Effector memory CD8-positive, alpha-beta T cell (primary cell): ENCODE measurements around the gene UBR7.
A peak's percentile ranks its signal among the peaks of the same experiment; 100 is the strongest.
"Not testable (repeated sequence)": the region's sequence is repeated elsewhere in the genome, so short reads cannot be mapped to it uniquely, and the experiment has no call there.

Experiments used
- ATAC-seq: fragments of 150-1000 bp; cut with Tn5 transposase; replicated peaks from 2 replicates; pipeline ENCODE4 v1.10.0; 2021; ENCODE audit warnings: mild to moderate bottlenecking, moderate library complexity
- DNase-seq, 3 experiments: peaks; one replicate each; pipeline ENCODE4 v3.0.0; 2021
- H3K27ac Mint-ChIP-seq, 2 donors: one replicate each; pipeline ENCODE4 v1.8.0; 2022; ENCODE audit warnings: mild to moderate bottlenecking in 2 of 2, mixed read lengths in 2 of 2, moderate library complexity in 2 of 2
- H3K27me3 Mint-ChIP-seq, 2 donors: one replicate each; pipeline ENCODE4 v1.8.0; 2022; ENCODE audit warnings: mixed read lengths in 2 of 2
- H3K36me3 Mint-ChIP-seq: one replicate; pipeline ENCODE4 v1.8.0; 2022; ENCODE audit warnings: mild to moderate bottlenecking, moderate library complexity, mixed read lengths; ENCODE audit not compliant: insufficient read depth
- H3K4me1 Mint-ChIP-seq, 2 donors: one replicate each; pipeline ENCODE4 v1.8.0; 2022; ENCODE audit warnings: low read depth in 2 of 2, mixed read lengths in 2 of 2
- H3K4me3 Mint-ChIP-seq, 2 donors: one replicate each; pipeline ENCODE4 v1.8.0; 2022; ENCODE audit warnings: mild to moderate bottlenecking in 2 of 2, mixed read lengths in 2 of 2, moderate library complexity in 2 of 2
- H3K9me3 Mint-ChIP-seq, 2 donors: one replicate each; pipeline ENCODE4 v1.8.0; 2022; ENCODE audit warnings: mixed read lengths in 2 of 2

Gene UBR7

GRCh38 chr14:93214598-93214997 is 7.5 kb downstream of the UBR7 start:
- Mint-ChIP-seq H3K36me3 (peaks cover 54% of the 10 kb centered on the region), H3K27ac (no peak overlapping the region), H3K4me3 (no peak overlapping the region), H3K9me3 (no peaks in the 10 kb centered on the region), H3K4me1 (no peaks in the 10 kb centered on the region), H3K27me3 (no peaks in the 10 kb centered on the region)
- ATAC-seq (no peak), DNase-seq (no peak)

- Mint-ChIP-seq H3K4me1 (no peaks in the 10 kb centered on the region), H3K27me3 (no peaks in the 10 kb centered on the region), H3K27ac (no peak overlapping the region), H3K36me3 (peaks cover 57% of the 10 kb centered on the region), H3K9me3 (no peaks in the 10 kb centered on the region), H3K4me3 (no peak overlapping the region)
- DNase-seq (peak; percentile 16 to 33 (median 33)), ATAC-seq (peak; percentile 87)
Observed at GRCh38 chr14:93219103-93219726, 12.2 kb downstream of the UBR7 start.

GRCh38 chr14:93220509-93220908 is 13.5 kb downstream of the UBR7 start:
- peaks cover 61% of the 10 kb centered on the region for H3K36me3 Mint-ChIP-seq
- H3K27me3 Mint-ChIP-seq: no peaks in the 10 kb centered on the region
- H3K4me3 Mint-ChIP-seq: no peak overlapping the region
- no peaks in the 10 kb centered on the region for H3K4me1 Mint-ChIP-seq
- H3K9me3 Mint-ChIP-seq: no peaks in the 10 kb centered on the region
- DNase-seq (no peak), ATAC-seq (no peak)
- no peak overlapping the region for H3K27ac Mint-ChIP-seq

- H3K9me3 Mint-ChIP-seq: no peaks in the 10 kb centered on the region
- H3K27ac Mint-ChIP-seq: no peak overlapping the region
- H3K36me3 Mint-ChIP-seq: peaks cover 75% of the 10 kb centered on the region
- ATAC-seq (no peak), DNase-seq (no peak)
- H3K4me1 Mint-ChIP-seq: no peaks in the 10 kb centered on the region
- no peak overlapping the region for H3K4me3 Mint-ChIP-seq
- no peaks in the 10 kb centered on the region for H3K27me3 Mint-ChIP-seq
Observed at GRCh38 chr14:93223565-93223964, 16.5 kb downstream of the UBR7 start.

- H3K27ac Mint-ChIP-seq: no peak overlapping the region
- H3K27me3 Mint-ChIP-seq: peaks cover 8 to 14% of the 10 kb centered on the region in 2 donors
- H3K4me3 Mint-ChIP-seq: no peak overlapping the region
- DNase-seq: no peak
- peaks cover 5 to 17% of the 10 kb centered on the region in 2 donors for H3K4me1 Mint-ChIP-seq
- H3K9me3 Mint-ChIP-seq: no peaks in the 10 kb centered on the region
- no peak for ATAC-seq
- H3K36me3 Mint-ChIP-seq: peaks cover 49% of the 10 kb centered on the region
Observed at GRCh38 chr14:93228550-93228949, 21.5 kb downstream of the UBR7 start.

GRCh38 chr14:93230539-93230938 is 23.5 kb downstream of the UBR7 start:
- no peak for ATAC-seq
- H3K4me1 Mint-ChIP-seq: peaks cover 7 to 17% of the 10 kb centered on the region in 2 donors
- no peaks in the 10 kb centered on the region for H3K9me3 Mint-ChIP-seq
- H3K36me3 Mint-ChIP-seq: peaks cover 34% of the 10 kb centered on the region
- H3K4me3 Mint-ChIP-seq: peak overlapping the region in 1 of 2 donors; percentile 73
- DNase-seq: no peak
- no peak overlapping the region for H3K27ac Mint-ChIP-seq
- peaks cover 8 to 14% of the 10 kb centered on the region in 2 donors for H3K27me3 Mint-ChIP-seq

- H3K27me3 Mint-ChIP-seq: peaks cover 8 to 14% of the 10 kb centered on the region in 2 donors
- H3K36me3 Mint-ChIP-seq: peaks cover 31% of the 10 kb centered on the region
- DNase-seq: no peak
- H3K9me3 Mint-ChIP-seq: no peaks in the 10 kb centered on the region
- H3K4me3 Mint-ChIP-seq: peak overlapping the region; percentile 58 to 73
- ATAC-seq: no peak
- H3K27ac Mint-ChIP-seq: no peak overlapping the region
- H3K4me1 Mint-ChIP-seq: peaks cover 7 to 17% of the 10 kb centered on the region in 2 donors
Observed at GRCh38 chr14:93231129-93231979, 24.3 kb downstream of the UBR7 start.

GRCh38 chr14:93232159-93232558 is 25.1 kb downstream of the UBR7 start:
- no peak overlapping the region for H3K27ac Mint-ChIP-seq
- peaks cover 7 to 17% of the 10 kb centered on the region in 2 donors for H3K4me1 Mint-ChIP-seq
- peaks cover 23% of the 10 kb centered on the region for H3K36me3 Mint-ChIP-seq
- no peak overlapping the region for H3K4me3 Mint-ChIP-seq
- DNase-seq: no peak
- peaks cover 8 to 14% of the 10 kb centered on the region in 2 donors for H3K27me3 Mint-ChIP-seq
- ATAC-seq: no peak
- no peaks in the 10 kb centered on the region for H3K9me3 Mint-ChIP-seq

GRCh38 chr14:93233078-93233477 is 26.0 kb downstream of the UBR7 start:
- H3K4me3 Mint-ChIP-seq, H3K9me3 Mint-ChIP-seq, H3K27ac Mint-ChIP-seq, DNase-seq, ATAC-seq: not testable (repeated sequence)
- peaks cover 14% of the 10 kb centered on the region for H3K36me3 Mint-ChIP-seq
- H3K4me1 Mint-ChIP-seq: peaks cover 7 to 17% of the 10 kb centered on the region in 2 donors
- H3K27me3 Mint-ChIP-seq: peaks cover 8 to 14% of the 10 kb centered on the region in 2 donors

GRCh38 chr14:93234798-93235197 is 27.7 kb downstream of the UBR7 start:
- Mint-ChIP-seq H3K9me3 (no peaks in the 10 kb centered on the region), H3K27me3 (peaks cover 8 to 14% of the 10 kb centered on the region in 2 donors), H3K36me3 (peaks cover 1% of the 10 kb centered on the region), H3K4me3 (no peak overlapping the region), H3K27ac (no peak overlapping the region), H3K4me1 (peaks cover 7 to 15% of the 10 kb centered on the region in 2 donors)
- ATAC-seq (no peak), DNase-seq (no peak)

GRCh38 chr14:93239869-93240677 is 33.0 kb downstream of the UBR7 start:
- Mint-ChIP-seq H3K36me3 (peaks cover 49% of the 10 kb centered on the region), H3K4me1 (no peaks in the 10 kb centered on the region), H3K9me3 (no peaks in the 10 kb centered on the region), H3K27me3 (no peaks in the 10 kb centered on the region), H3K4me3 (no peak overlapping the region), H3K27ac (no peak overlapping the region)
- DNase-seq (no peak), ATAC-seq (no peak)

GRCh38 chr14:93240678-93241000 is 33.6 kb downstream of the UBR7 start:
- Mint-ChIP-seq H3K4me1 (no peaks in the 10 kb centered on the region), H3K27ac (no peak overlapping the region), H3K4me3 (no peak overlapping the region), H3K36me3 (peaks cover 54% of the 10 kb centered on the region), H3K9me3 (no peaks in the 10 kb centered on the region), H3K27me3 (no peaks in the 10 kb centered on the region)
- ATAC-seq (no peak), DNase-seq (no peak)

GRCh38 chr14:93245764-93246420 is 38.8 kb downstream of the UBR7 start:
- Mint-ChIP-seq H3K27ac (no peak overlapping the region), H3K4me3 (no peak overlapping the region), H3K36me3 (peaks cover 72% of the 10 kb centered on the region), H3K9me3 (no peaks in the 10 kb centered on the region), H3K27me3 (no peaks in the 10 kb centered on the region), H3K4me1 (peaks cover 0 to 4% of the 10 kb centered on the region in 2 donors)
- DNase-seq (no peak), ATAC-seq (no peak)
